ENCODE data around the gene SH3RF3. TPM values are rescaled to one million over a fixed set of nuclear protein-coding genes. Genes with fewer than 3 reads are reported as not detected.

The SH3RF3 gene
- total RNA-seq, 1 experiment from 2014 or later = 4.9 TPM

DNA sequence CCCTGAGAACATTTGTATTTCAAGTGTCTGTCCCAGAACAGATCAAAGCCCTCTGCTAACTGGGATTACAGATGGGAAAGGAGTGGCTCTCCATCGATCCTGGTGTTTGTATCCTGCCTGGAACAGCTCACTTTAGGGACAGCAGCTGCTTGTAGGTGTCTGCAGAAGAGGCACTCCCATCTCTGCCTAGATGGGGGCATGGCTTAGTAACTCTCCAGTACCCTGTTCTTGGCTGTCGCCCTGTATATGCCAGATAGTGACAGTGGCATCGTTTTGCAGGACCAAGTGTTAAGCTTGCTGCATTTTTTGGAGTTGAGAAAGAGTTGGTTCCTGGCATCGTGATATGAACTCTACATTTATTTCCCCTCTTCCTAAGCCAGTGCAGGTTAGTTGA is 189.9 kb downstream of the SH3RF3 start:
- no peak for DNase-seq (ENCODE audit: low read depth, low spot score)
- no peak for TF ChIP-seq TCF7L2 (IDR thresholded peaks at IDR 0.05; ENCODE audit: low read depth, low read length)
- TF ChIP-seq, protein P1, sequence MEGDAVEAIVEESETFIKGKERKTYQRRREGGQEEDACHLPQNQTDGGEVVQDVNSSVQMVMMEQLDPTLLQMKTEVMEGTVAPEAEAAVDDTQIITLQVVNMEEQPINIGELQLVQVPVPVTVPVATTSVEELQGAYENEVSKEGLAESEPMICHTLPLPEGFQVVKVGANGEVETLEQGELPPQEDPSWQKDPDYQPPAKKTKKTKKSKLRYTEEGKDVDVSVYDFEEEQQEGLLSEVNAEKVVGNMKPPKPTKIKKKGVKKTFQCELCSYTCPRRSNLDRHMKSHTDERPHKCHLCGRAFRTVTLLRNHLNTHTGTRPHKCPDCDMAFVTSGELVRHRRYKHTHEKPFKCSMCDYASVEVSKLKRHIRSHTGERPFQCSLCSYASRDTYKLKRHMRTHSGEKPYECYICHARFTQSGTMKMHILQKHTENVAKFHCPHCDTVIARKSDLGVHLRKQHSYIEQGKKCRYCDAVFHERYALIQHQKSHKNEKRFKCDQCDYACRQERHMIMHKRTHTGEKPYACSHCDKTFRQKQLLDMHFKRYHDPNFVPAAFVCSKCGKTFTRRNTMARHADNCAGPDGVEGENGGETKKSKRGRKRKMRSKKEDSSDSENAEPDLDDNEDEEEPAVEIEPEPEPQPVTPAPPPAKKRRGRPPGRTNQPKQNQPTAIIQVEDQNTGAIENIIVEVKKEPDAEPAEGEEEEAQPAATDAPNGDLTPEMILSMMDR (IDR thresholded peaks at IDR 0.05) = no peak
- TF ChIP-seq, protein P2, sequence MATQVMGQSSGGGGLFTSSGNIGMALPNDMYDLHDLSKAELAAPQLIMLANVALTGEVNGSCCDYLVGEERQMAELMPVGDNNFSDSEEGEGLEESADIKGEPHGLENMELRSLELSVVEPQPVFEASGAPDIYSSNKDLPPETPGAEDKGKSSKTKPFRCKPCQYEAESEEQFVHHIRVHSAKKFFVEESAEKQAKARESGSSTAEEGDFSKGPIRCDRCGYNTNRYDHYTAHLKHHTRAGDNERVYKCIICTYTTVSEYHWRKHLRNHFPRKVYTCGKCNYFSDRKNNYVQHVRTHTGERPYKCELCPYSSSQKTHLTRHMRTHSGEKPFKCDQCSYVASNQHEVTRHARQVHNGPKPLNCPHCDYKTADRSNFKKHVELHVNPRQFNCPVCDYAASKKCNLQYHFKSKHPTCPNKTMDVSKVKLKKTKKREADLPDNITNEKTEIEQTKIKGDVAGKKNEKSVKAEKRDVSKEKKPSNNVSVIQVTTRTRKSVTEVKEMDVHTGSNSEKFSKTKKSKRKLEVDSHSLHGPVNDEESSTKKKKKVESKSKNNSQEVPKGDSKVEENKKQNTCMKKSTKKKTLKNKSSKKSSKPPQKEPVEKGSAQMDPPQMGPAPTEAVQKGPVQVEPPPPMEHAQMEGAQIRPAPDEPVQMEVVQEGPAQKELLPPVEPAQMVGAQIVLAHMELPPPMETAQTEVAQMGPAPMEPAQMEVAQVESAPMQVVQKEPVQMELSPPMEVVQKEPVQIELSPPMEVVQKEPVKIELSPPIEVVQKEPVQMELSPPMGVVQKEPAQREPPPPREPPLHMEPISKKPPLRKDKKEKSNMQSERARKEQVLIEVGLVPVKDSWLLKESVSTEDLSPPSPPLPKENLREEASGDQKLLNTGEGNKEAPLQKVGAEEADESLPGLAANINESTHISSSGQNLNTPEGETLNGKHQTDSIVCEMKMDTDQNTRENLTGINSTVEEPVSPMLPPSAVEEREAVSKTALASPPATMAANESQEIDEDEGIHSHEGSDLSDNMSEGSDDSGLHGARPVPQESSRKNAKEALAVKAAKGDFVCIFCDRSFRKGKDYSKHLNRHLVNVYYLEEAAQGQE (IDR thresholded peaks at IDR 0.05; ENCODE audit: insufficient read depth in 1 of 2, low read depth in 2 of 2, low read length in 1 of 2) = no peak
- no peak for TF ChIP-seq SIN3A (IDR thresholded peaks at IDR 0.05; ENCODE audit: borderline replicate concordance, insufficient read depth, low read depth, low read length)
- TF ChIP-seq POLR2AphosphoS5 (IDR thresholded peaks at IDR 0.05; ENCODE audit: low read depth, low read length) = no peak
- Histone ChIP-seq H3K27ac (ENCODE audit: low read length) (no peak overlapping the region), H3K27me3 (ENCODE audit: control insufficient read depth, insufficient read depth, low read length) (0 out of 2 replicates have a peak, but pooled peaks cover 2% of the 10 kb centered on the region), H3K36me3 (ENCODE audit: control insufficient read depth, insufficient read depth, low read length) (no peaks in the 10 kb centered on the region), H3K4me1 (ENCODE audit: control insufficient read depth, insufficient read depth, low read length) (no peaks in the 10 kb centered on the region; the same call in 1 of the 2 replicates), H3K9me3 (ENCODE audit: control insufficient read depth, insufficient read depth, low read depth, low read length) (no peaks in the 10 kb centered on the region), H3K4me3 (ENCODE audit: low read depth in 2 of 2, low read length in 2 of 2) (no peak overlapping the region)
- intact Hi-C loops (cut with micrococcal nuclease; ENCODE audit: unreplicated experiment) = no loop called here
- no TSS peak for BruUV-seq (replicated peaks)
- CTCF ChIA-PET = no interaction called here
- in situ Hi-C loops (cut with HindIII; ENCODE audit: low pct_unique_long_range_greater_than_20kb, low sequenced_read_pairs) = no loop called here
- 0 out of 2 replicates have a peak, but pooled peaks have one; percentile 27 for ATAC-seq
- POLR2A ChIA-PET = no interaction called here

- intact Hi-C loops (cut with micrococcal nuclease; ENCODE audit: unreplicated experiment) (no loop called here), in situ Hi-C loops (cut with HindIII; ENCODE audit: low pct_unique_long_range_greater_than_20kb, low sequenced_read_pairs) (no loop called here)
- CTCF ChIA-PET = no interaction called here
Observed at GRCh38 chr2:109320195-109320922, 191.4 kb downstream of the SH3RF3 start.

More at GRCh38 chr2:109320195-109320922, 191.4 kb downstream of the SH3RF3 start:
- no peaks in the 10 kb centered on the region for H3K9me3 ChIP-seq (ENCODE audit: control insufficient read depth, insufficient read depth, low read depth, low read length)
- H3K36me3 ChIP-seq (ENCODE audit: control insufficient read depth, insufficient read depth, low read length) = no peaks in the 10 kb centered on the region
- POLR2A ChIA-PET = no interaction called here
- no peaks in the 10 kb centered on the region; the same call in 1 of the 2 replicates for H3K4me1 ChIP-seq (ENCODE audit: control insufficient read depth, insufficient read depth, low read length)
- 0 out of 2 replicates have a peak, but pooled peaks cover 2% of the 10 kb centered on the region for H3K27me3 ChIP-seq (ENCODE audit: control insufficient read depth, insufficient read depth, low read length)
- H3K27ac ChIP-seq (ENCODE audit: low read length) = no peak overlapping the region
- TF ChIP-seq TCF7L2 (IDR thresholded peaks at IDR 0.05; ENCODE audit: low read depth, low read length) (no peak), SIN3A (IDR thresholded peaks at IDR 0.05; ENCODE audit: borderline replicate concordance, insufficient read depth, low read depth, low read length) (no peak), POLR2AphosphoS5 (IDR thresholded peaks at IDR 0.05; ENCODE audit: low read depth, low read length) (no peak)
- TF ChIP-seq, protein P1 (IDR thresholded peaks at IDR 0.05) = no peak
- TF ChIP-seq, protein P2 (IDR thresholded peaks at IDR 0.05; ENCODE audit: insufficient read depth in 1 of 2, low read depth in 2 of 2, low read length in 1 of 2) = no peak
- no TSS peak for BruUV-seq (replicated peaks)
- H3K4me3 ChIP-seq (ENCODE audit: low read depth in 2 of 2, low read length in 2 of 2) = no peak overlapping the region
- no peak for DNase-seq (ENCODE audit: low read depth, low spot score)
- ATAC-seq = no peak

Data from Panc1 (cell line).